Activated B cell treated with CpG ODN at 0.5 μM for 24 hours (primary cell): ENCODE measurements around the gene ADAMTS8. TPM values are rescaled to one million over a fixed set of nuclear protein-coding genes. Genes with fewer than 3 reads are reported as not detected.

Experiments used
- ATAC-seq: fragments of 200-7000 bp; cut with Tn5 transposase; one replicate; pipeline ENCODE4 v1.10.0; 2021; ENCODE audit warnings: low read depth, mild to moderate bottlenecking, moderate library complexity
- CTCF ChIA-PET: fragments of 350-600 bp; sonication (Branson Sonifier 250); formaldehyde crosslinking; loops from one replicate; lab custom pipeline; 2021; ENCODE audit warnings: antibody characterized with exemption; lab: Charles Lee
- POLR2A ChIA-PET: fragments of 350-600 bp; sonication (Branson Sonifier 250); formaldehyde crosslinking; loops from one replicate; lab custom pipeline; 2021; ENCODE audit warnings: antibody characterized with exemption; lab: Charles Lee
- DNase-seq: peaks from one replicate; pipeline ENCODE4 v3.0.0; 2022
- H3K27ac Mint-ChIP-seq: one replicate; pipeline ENCODE4 v1.8.0; 2020; ENCODE audit warnings: mixed read lengths
- H3K27me3 Mint-ChIP-seq: one replicate; pipeline ENCODE4 v1.8.0; 2021; ENCODE audit warnings: mixed read lengths
- H3K36me3 Mint-ChIP-seq: one replicate; pipeline ENCODE4 v1.8.0; 2021; ENCODE audit warnings: low read depth, mixed read lengths
- H3K4me1 Mint-ChIP-seq: one replicate; pipeline ENCODE4 v1.8.0; 2021; ENCODE audit warnings: mixed read lengths
- H3K4me3 Mint-ChIP-seq: one replicate; pipeline ENCODE4 v1.8.0; 2020; ENCODE audit warnings: mild to moderate bottlenecking, mixed read lengths
- H3K9me3 Mint-ChIP-seq: one replicate; pipeline ENCODE4 v1.8.0; 2020; ENCODE audit warnings: mixed read lengths
- intact Hi-C: fragments of 100-400 bp; cut with micrococcal nuclease; formaldehyde crosslinking; loops from one replicate; pipeline ENCODE4 v1.15.1; 2024
- total RNA-seq: library from RNA; stranded (reverse); gene quantifications from 2 replicates; pipeline ENCODE4 v1.2.3, GENCODE V29; 2022
- TF ChIP-seq, protein P1 (sequence below): fragments of 200-600 bp; IDR thresholded peaks from one replicate; pipeline ENCODE4 v1.8.0; 2022; ENCODE audit warnings: antibody characterized with exemption, mild to moderate bottlenecking

Gene ADAMTS8
- total RNA-seq, 1 donor from 2014 or later: not detected

DNA sequence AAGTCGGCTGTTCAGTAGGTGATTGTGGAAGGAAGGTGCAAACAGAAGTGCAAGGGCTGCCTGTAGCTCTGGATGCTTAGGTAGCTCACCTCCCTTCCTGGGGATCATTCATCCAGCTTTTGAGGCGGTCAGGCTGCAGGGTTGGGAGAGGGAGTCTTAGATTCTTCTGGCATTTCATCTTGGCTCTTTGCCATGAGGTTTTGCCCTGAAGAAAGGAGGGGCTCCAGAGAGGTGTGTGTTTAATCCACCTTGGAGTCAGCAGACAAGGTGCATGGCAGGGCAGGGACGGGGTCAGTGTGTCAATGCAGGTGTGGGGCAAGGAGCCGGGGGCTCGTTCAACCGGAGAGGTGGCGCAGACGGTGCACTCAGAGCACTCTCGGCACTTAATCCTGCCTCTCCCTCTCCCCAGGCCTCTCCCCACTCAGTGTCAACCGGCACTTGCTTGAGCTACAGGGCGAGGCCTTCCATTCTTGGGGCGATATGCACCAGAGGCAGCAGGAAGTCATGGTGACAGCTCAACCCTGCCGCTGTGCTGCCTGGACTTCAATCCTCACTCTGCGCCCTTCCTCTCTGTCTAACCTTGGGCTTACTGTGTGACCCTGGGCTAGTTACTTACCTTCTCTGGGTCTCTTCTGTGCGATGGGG lies 27.2 kb upstream of the ADAMTS8 start:
- Mint-ChIP-seq H3K9me3 (no peaks in the 10 kb centered on the region), H3K27ac (no peak overlapping the region), H3K4me3 (no peak overlapping the region), H3K4me1 (no peaks in the 10 kb centered on the region), H3K36me3 (no peaks in the 10 kb centered on the region), H3K27me3 (peaks cover 18% of the 10 kb centered on the region)
- ChIA-PET CTCF (no interaction called here), POLR2A (no interaction called here)
- ATAC-seq (no peak), DNase-seq (no peak)
- intact Hi-C loops: no loop called here
- TF ChIP-seq, protein P1, sequence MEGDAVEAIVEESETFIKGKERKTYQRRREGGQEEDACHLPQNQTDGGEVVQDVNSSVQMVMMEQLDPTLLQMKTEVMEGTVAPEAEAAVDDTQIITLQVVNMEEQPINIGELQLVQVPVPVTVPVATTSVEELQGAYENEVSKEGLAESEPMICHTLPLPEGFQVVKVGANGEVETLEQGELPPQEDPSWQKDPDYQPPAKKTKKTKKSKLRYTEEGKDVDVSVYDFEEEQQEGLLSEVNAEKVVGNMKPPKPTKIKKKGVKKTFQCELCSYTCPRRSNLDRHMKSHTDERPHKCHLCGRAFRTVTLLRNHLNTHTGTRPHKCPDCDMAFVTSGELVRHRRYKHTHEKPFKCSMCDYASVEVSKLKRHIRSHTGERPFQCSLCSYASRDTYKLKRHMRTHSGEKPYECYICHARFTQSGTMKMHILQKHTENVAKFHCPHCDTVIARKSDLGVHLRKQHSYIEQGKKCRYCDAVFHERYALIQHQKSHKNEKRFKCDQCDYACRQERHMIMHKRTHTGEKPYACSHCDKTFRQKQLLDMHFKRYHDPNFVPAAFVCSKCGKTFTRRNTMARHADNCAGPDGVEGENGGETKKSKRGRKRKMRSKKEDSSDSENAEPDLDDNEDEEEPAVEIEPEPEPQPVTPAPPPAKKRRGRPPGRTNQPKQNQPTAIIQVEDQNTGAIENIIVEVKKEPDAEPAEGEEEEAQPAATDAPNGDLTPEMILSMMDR: no peak

DNA sequence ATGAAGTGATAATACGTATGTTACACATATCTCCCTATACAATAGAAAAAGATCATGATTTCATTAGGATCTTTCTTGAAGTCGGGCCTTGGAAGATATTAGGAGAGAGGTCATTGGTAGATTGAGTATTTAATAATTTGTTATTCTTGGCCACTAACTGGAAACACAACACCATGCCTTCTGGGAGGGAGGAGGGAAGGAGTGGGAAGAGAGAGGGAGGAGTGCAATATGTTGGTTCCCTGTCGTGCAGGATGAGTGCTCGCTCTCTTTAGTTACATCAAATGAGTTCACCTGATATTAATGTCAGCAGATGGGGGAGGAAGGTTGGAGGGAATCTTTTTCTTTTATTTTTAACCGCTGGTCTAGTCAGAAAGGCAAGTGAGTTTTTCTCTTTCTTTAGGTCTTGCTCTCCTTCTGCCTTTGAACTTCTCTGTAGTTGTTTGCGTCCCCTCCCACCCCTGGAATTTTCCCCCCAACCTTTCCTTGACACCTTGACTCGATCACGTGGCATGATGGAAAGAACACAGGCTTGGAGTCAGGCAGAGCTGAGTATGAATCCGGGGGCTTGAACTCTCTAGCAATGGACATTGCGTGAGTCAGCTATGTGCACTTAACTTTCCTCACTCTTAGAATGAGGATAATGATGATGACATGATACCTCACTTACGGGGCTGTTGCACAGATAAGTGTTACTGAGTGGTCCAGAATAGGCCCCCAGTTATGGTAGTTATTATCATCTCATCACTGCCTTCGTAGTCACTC lies 26.3 kb upstream of the ADAMTS8 start:
- Mint-ChIP-seq H3K36me3 (no peaks in the 10 kb centered on the region), H3K27ac (no peak overlapping the region), H3K4me3 (no peak overlapping the region), H3K9me3 (no peaks in the 10 kb centered on the region), H3K27me3 (peaks cover 28% of the 10 kb centered on the region), H3K4me1 (peaks cover 2% of the 10 kb centered on the region)
- ATAC-seq (no peak), DNase-seq (no peak)
- CTCF ChIA-PET: no interaction called here
- TF ChIP-seq, protein P1: no peak
- intact Hi-C loops: no loop called here
- POLR2A ChIA-PET: no interaction called here

GRCh38 chr11:130452940-130453339 lies 24.5 kb upstream of the ADAMTS8 start:
- H3K27ac Mint-ChIP-seq: no peak overlapping the region
- no peak for ATAC-seq
- peaks cover 36% of the 10 kb centered on the region for H3K27me3 Mint-ChIP-seq
- TF ChIP-seq, protein P1: no peak
- POLR2A ChIA-PET: interaction anchor here (0.8 kb wide), 1 partner anchor 12 kb away, joined by 3 read pairs; no protein-coding TSS in a partner anchor
- no peak for DNase-seq
- H3K36me3 Mint-ChIP-seq: no peaks in the 10 kb centered on the region
- intact Hi-C loops: no loop called here
- no peaks in the 10 kb centered on the region for H3K9me3 Mint-ChIP-seq
- no peak overlapping the region for H3K4me3 Mint-ChIP-seq
- H3K4me1 Mint-ChIP-seq: peaks cover 10% of the 10 kb centered on the region
- CTCF ChIA-PET: interaction anchor here (0.7 kb wide), 1 partner anchor 409 kb away, joined by 3 read pairs; no protein-coding TSS in a partner anchor

- no peak overlapping the region for H3K4me3 Mint-ChIP-seq
- POLR2A ChIA-PET: no interaction called here
- TF ChIP-seq, protein P1: no peak
- CTCF ChIA-PET: no interaction called here
- DNase-seq (no peak), ATAC-seq (no peak)
- H3K9me3 Mint-ChIP-seq: no peaks in the 10 kb centered on the region
- H3K27ac Mint-ChIP-seq: no peak overlapping the region
- peaks cover 10% of the 10 kb centered on the region for H3K4me1 Mint-ChIP-seq
- no peaks in the 10 kb centered on the region for H3K36me3 Mint-ChIP-seq
- intact Hi-C loops: no loop called here
- H3K27me3 Mint-ChIP-seq: peaks cover 40% of the 10 kb centered on the region
Measured at GRCh38 chr11:130452176-130452575, 23.8 kb upstream of the ADAMTS8 start.

DNA sequence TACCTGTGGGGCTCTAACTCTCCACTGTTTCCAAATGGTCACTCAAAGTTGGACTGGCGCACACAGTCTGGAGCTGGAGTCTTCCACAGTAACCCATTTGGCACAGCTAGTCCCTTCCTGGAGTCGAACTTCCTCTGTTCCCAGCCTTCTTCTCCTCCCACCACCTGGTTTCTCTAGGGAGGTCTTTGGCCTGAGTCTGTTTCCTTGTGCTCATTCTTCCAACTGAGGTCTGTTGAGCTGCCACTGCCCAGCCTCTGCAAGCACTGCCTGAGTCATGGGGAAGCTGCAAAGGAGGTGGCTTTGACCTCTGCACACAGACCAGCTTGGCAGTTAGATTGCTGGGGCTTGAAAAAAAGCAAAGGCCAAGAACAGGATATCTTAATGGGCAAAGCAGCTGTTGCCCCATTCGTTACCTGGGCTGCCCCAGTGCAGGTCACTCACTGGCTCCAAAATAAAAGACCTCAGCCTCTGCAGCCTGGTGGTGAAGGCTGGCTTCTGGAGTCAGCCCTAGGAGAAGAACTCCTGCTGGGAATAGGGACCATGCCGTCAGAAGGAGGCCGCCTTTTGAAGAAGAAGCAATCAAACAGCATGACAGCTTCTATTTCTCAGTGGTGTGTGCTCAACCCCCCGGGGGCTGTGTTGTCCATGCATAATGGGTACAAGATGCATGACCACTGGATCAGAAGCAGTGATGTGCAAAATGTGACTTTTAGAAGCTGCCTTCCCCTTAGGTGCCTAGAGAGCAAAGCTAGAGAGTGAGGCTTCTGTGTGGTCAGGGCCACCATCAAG lies 23.0 kb upstream of the ADAMTS8 start:
- DNase-seq (no peak), ATAC-seq (no peak)
- ChIA-PET POLR2A (no interaction called here), CTCF (interaction anchor here (1.1 kb wide), 1 partner anchor 9 kb away, joined by 4 read pairs; no protein-coding TSS in a partner anchor)
- Mint-ChIP-seq H3K36me3 (no peaks in the 10 kb centered on the region), H3K27me3 (peaks cover 48% of the 10 kb centered on the region), H3K4me3 (no peak overlapping the region), H3K9me3 (no peaks in the 10 kb centered on the region), H3K27ac (no peak overlapping the region), H3K4me1 (peaks cover 10% of the 10 kb centered on the region)
- TF ChIP-seq, protein P1: no peak
- intact Hi-C loops: no loop called here
